Natural killer cell (primary cell): ENCODE results near the gene ETV7. TPM values are rescaled to one million over a fixed set of nuclear protein-coding genes. Genes with fewer than 3 reads are reported as not detected.

Experiments
- ATAC-seq, 3 donors: fragments of 150-1000 bp in 2 of 3; fragments of 200-7000 bp in 1 of 3; cut with Tn5 transposase; 1 replicate in 1 of 3; 2 replicates in 2 of 3; pipeline ENCODE4 v1.10.0; 2021; ENCODE audit warnings: mild to moderate bottlenecking in 2 of 3, moderate library complexity in 2 of 3
- DNase-seq, 2 donors: peaks; one replicate each; pipeline versions ENCODE4 v3.0.0 to v3.0.0-alpha.2; 2013 to 2021; ENCODE audit warnings: mixed read lengths in 1 of 2
- H3K27ac ChIP-seq: one replicate; pipeline ENCODE4 v1.5.1; 2013; ENCODE audit warnings: mild to moderate bottlenecking, low read length
- H3K27me3 ChIP-seq: one replicate; pipeline ENCODE4 v1.6.1; 2013; ENCODE audit warnings: low read length; ENCODE audit not compliant: control insufficient read depth, insufficient read depth
- H3K36me3 ChIP-seq: one replicate; pipeline ENCODE4 v1.6.1; 2013; ENCODE audit warnings: low read length; ENCODE audit not compliant: control insufficient read depth, insufficient read depth
- H3K4me1 ChIP-seq: one replicate; pipeline ENCODE4 v1.6.1; 2013; ENCODE audit warnings: low read length; ENCODE audit not compliant: control insufficient read depth, insufficient read depth
- H3K4me3 ChIP-seq: one replicate; pipeline ENCODE4 v1.5.1; 2013; ENCODE audit warnings: low read length
- H3K9me3 ChIP-seq: one replicate; pipeline ENCODE4 v1.6.1; 2013; ENCODE audit warnings: low read length; ENCODE audit not compliant: control insufficient read depth, insufficient read depth
- H3K27ac Mint-ChIP-seq, 2 donors: one replicate each; pipeline ENCODE4 v1.8.0; 2022; ENCODE audit warnings: mild to moderate bottlenecking in 2 of 2, mixed read lengths in 2 of 2, moderate library complexity in 1 of 2
- H3K27me3 Mint-ChIP-seq, 2 donors: one replicate each; pipeline ENCODE4 v1.8.0; 2022; ENCODE audit warnings: low read depth in 2 of 2, mixed read lengths in 2 of 2
- H3K36me3 Mint-ChIP-seq: one replicate; pipeline ENCODE4 v1.8.0; 2022; ENCODE audit warnings: mixed read lengths
- H3K4me1 Mint-ChIP-seq, 2 donors: one replicate each; pipeline ENCODE4 v1.8.0; 2022; ENCODE audit warnings: mixed read lengths in 2 of 2
- H3K4me3 Mint-ChIP-seq: one replicate; pipeline ENCODE4 v1.8.0; 2022; ENCODE audit warnings: mild to moderate bottlenecking, moderate library complexity, mixed read lengths
- H3K9me3 Mint-ChIP-seq, 2 donors: one replicate each; pipeline ENCODE4 v1.8.0; 2022; ENCODE audit warnings: mixed read lengths in 2 of 2
- WGBS: methylation state at CpG from one replicate; pipeline ENCODE4 v1.1.7; 2013; ENCODE audit warnings: missing lambda C conversion rate; ENCODE audit not compliant: insufficient coverage; 5-methylcytosine and 5-hydroxymethylcytosine counted together
- intact Hi-C: fragments of 100-400 bp; cut with micrococcal nuclease; formaldehyde crosslinking; loops from one replicate; pipeline ENCODE4 v1.14.2; 2022
- total RNA-seq, 4 donors: library from RNA; stranded (reverse); fragments of 120-200 nt in 1 of 4; gene quantifications; one replicate each; pipeline versions ENCODE4 v1.2.3 to v1.2.4, GENCODE V29; 2013 to 2022
- TF ChIP-seq, protein P1 (sequence below): fragments of 200-600 bp; IDR thresholded peaks from one replicate; pipeline ENCODE4 v1.8.0; 2022; ENCODE audit warnings: antibody characterized with exemption

Gene ETV7
- total RNA-seq, 3 donors from 2014 or later (not counting 1 experiment from before 2014, with no cell fraction given), result 0.96 to 2.8 (median 1.7) TPM

DNA sequence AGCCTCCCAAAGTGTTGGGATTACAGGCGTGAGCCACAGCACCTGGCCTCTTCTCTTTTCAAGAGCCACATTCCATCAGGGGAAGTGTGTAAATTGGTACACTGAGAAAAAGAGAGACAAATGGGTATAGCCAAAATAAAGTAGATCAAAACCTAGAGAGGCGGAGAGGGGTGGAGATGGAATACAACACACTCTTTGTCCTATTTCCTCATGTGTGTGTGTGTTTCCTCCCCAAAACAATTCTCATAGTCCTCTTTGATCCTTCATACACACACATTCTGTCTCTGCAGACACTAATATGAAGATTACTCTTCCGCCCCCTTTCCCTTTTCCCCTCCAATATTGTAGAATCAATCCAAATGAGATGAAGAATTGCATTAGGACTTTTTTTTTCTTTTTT lies 39.2 kb upstream of the ETV7 start:
- Histone ChIP-seq H3K36me3 (no peaks in the 10 kb centered on the region), H3K27ac (no peak overlapping the region), H3K4me1 (peaks cover 11% of the 10 kb centered on the region), H3K4me3 (no peak overlapping the region), H3K9me3 (no peaks in the 10 kb centered on the region), H3K27me3 (no peaks in the 10 kb centered on the region)
- peaks cover 15 to 17% of the 10 kb centered on the region in 2 donors for H3K4me1 Mint-ChIP-seq
- intact Hi-C loops, result no loop called here
- no peak overlapping the region for H3K27ac Mint-ChIP-seq
- no peaks in the 10 kb centered on the region for H3K27me3 Mint-ChIP-seq
- no CpG with 5 or more reads among the region's 3 CpGs for WGBS
- H3K36me3 Mint-ChIP-seq, result no peaks in the 10 kb centered on the region
- ATAC-seq (no peak), DNase-seq (no peak)
- TF ChIP-seq, protein P1, sequence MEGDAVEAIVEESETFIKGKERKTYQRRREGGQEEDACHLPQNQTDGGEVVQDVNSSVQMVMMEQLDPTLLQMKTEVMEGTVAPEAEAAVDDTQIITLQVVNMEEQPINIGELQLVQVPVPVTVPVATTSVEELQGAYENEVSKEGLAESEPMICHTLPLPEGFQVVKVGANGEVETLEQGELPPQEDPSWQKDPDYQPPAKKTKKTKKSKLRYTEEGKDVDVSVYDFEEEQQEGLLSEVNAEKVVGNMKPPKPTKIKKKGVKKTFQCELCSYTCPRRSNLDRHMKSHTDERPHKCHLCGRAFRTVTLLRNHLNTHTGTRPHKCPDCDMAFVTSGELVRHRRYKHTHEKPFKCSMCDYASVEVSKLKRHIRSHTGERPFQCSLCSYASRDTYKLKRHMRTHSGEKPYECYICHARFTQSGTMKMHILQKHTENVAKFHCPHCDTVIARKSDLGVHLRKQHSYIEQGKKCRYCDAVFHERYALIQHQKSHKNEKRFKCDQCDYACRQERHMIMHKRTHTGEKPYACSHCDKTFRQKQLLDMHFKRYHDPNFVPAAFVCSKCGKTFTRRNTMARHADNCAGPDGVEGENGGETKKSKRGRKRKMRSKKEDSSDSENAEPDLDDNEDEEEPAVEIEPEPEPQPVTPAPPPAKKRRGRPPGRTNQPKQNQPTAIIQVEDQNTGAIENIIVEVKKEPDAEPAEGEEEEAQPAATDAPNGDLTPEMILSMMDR, result no peak
- no peak overlapping the region for H3K4me3 Mint-ChIP-seq
- H3K9me3 Mint-ChIP-seq, result no peaks in the 10 kb centered on the region

DNA sequence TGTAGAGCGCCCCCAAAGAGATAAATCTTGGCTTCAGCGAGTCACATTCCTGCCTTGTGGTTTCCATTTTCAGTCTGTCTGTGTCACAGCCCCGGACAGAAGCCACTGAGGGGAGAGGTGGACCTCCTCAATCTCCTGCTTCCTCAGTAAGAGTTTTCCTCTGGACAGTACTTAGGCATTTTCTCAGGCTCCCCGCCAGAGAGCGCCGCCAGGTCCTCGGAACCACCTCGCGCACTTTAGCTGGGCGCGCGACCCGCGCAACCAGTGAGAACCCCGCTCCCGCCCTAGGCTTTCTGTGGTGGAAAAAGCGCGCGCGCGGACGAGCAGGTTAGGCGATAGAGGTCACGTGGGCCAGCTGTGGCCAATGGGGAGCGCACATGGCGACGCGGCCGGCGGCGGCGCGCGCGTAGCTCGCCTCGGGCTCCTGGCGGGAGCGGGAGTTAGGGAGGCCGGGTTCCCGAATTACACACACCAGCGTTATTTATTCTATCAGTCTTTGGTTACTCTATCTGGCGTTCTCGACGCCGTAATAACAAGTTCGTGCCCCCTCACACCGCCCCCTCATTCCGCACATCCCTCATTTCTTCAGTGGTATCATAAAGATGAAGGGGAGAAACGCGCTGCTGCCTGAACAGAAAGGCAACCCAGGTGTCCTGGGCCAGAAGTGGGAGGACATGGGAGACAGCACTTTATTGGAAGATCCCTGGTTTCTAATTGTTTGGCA lies 35.8 kb upstream of the ETV7 start:
- no peaks in the 10 kb centered on the region for H3K27me3 ChIP-seq
- DNase-seq (peak; percentile 98 to 99), ATAC-seq (peak; percentile 96 to 99 (median 98))
- H3K4me1 ChIP-seq, result peaks cover 11% of the 10 kb centered on the region
- H3K27ac ChIP-seq, result peak overlapping the region; percentile 82
- Mint-ChIP-seq H3K9me3 (no peaks in the 10 kb centered on the region), H3K4me1 (peaks cover 15 to 17% of the 10 kb centered on the region in 2 donors), H3K36me3 (no peaks in the 10 kb centered on the region), H3K27ac (peak overlapping the region; percentile 91 to 92), H3K27me3 (no peaks in the 10 kb centered on the region), H3K4me3 (peak overlapping the region; percentile 91)
- TF ChIP-seq, protein P1, result peak; percentile 83
- WGBS, result under 1% methylated on average over 49 of the region's 51 CpGs
- no peaks in the 10 kb centered on the region for H3K36me3 ChIP-seq
- H3K4me3 ChIP-seq, result peak overlapping the region; percentile 86
- intact Hi-C loops, result loop anchor here (1.0 to 5.0 kb wide), 5 partner anchors 18 to 334 kb away; partner anchors contain the start of genes SRSF3 and STK38
- H3K9me3 ChIP-seq, result no peaks in the 10 kb centered on the region

DNA sequence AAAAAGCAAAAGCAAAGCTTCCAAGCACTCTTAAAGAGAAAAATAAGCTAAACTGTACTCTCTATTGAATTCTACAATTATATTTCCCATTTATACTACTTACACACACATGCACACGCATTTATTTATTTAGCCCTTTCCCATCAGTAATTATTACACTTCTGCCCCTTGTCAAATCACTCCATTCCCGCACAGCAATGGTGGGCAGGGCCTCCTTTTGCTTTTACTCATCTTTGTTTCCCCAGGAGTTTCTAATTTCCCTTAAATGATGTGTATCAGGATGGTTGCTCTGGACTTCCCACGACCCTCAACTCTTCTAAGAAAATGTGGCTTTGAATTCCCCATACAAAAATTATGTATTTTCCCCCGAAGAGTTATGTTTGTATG lies 35.2 kb upstream of the ETV7 start:
- peak overlapping the region; percentile 86 for H3K4me3 ChIP-seq
- intact Hi-C loops, result loop anchor here (1.0 to 5.0 kb wide), 5 partner anchors 19 to 335 kb away; partner anchors contain the start of genes SRSF3 and STK38
- H3K36me3 ChIP-seq, result no peaks in the 10 kb centered on the region
- H3K27ac Mint-ChIP-seq, result peak overlapping the region; percentile 91 to 92
- peaks cover 11% of the 10 kb centered on the region for H3K4me1 ChIP-seq
- H3K9me3 ChIP-seq, result no peaks in the 10 kb centered on the region
- H3K4me1 Mint-ChIP-seq, result peaks cover 15 to 17% of the 10 kb centered on the region in 2 donors
- DNase-seq (no peak), ATAC-seq (no peak)
- H3K36me3 Mint-ChIP-seq, result no peaks in the 10 kb centered on the region
- no peaks in the 10 kb centered on the region for H3K27me3 ChIP-seq
- H3K27me3 Mint-ChIP-seq, result no peaks in the 10 kb centered on the region
- H3K27ac ChIP-seq, result peak overlapping the region; percentile 80
- TF ChIP-seq, protein P1, result no peak
- WGBS, result 40% methylated on average over 2 of the region's 4 CpGs
- no peaks in the 10 kb centered on the region for H3K9me3 Mint-ChIP-seq
- H3K4me3 Mint-ChIP-seq, result peak overlapping the region; percentile 91
